H9 (cell line): Measurements from ENCODE around the gene RAB15. TPM values are rescaled to one million over a fixed set of nuclear protein-coding genes. Genes with fewer than 3 reads are reported as not detected.

Experiments
- DNase-seq: peaks from one replicate; pipeline ENCODE4 v3.0.0-alpha.2; 2017
- H2AFZ ChIP-seq: one replicate; pipeline ENCODE4 v1.6.1; 2013; ENCODE audit warnings: mild to moderate bottlenecking, low read length, control low read depth, moderate library complexity
- H2AK5ac ChIP-seq: 2 replicates; pipeline ENCODE4 v1.6.1; 2013; ENCODE audit warnings: low read length, control low read depth, mixed read lengths; ENCODE audit not compliant: insufficient read length
- H2BK120ac ChIP-seq: one replicate; pipeline ENCODE4 v1.6.1; 2013; ENCODE audit warnings: low read depth, mild to moderate bottlenecking, low read length, control low read depth, inconsistent platforms; ENCODE audit not compliant: poor library complexity, severe bottlenecking
- H2BK12ac ChIP-seq: 2 replicates; pipeline ENCODE4 v1.6.1; 2013; ENCODE audit warnings: low read length, control low read depth, mixed read lengths, low read depth; ENCODE audit not compliant: insufficient read length
- H2BK15ac ChIP-seq: 2 replicates; pipeline ENCODE4 v1.6.1; 2013; ENCODE audit warnings: low read depth, low read length, control low read depth
- H2BK20ac ChIP-seq: one replicate; pipeline ENCODE4 v1.6.1; 2013; ENCODE audit warnings: low read depth, mild to moderate bottlenecking, low read length, control low read depth, inconsistent platforms; ENCODE audit not compliant: poor library complexity, severe bottlenecking
- H2BK5ac ChIP-seq: 2 replicates; pipeline ENCODE4 v1.6.1; 2013; ENCODE audit warnings: low read length, control low read depth, mixed read lengths; ENCODE audit not compliant: insufficient read length
- H3K14ac ChIP-seq: 2 replicates; pipeline ENCODE4 v1.6.1; 2013; ENCODE audit warnings: low read length, control low read depth; ENCODE audit not compliant: insufficient read depth
- H3K18ac ChIP-seq: 2 replicates; pipeline ENCODE4 v1.6.1; 2013; ENCODE audit warnings: low read depth, mild to moderate bottlenecking, mixed read lengths, low read length, control low read depth; ENCODE audit not compliant: insufficient read length
- H3K23ac ChIP-seq: 2 replicates; pipeline ENCODE4 v1.6.1; 2013; ENCODE audit warnings: low read length, control low read depth, mixed read lengths, low read depth; ENCODE audit not compliant: insufficient read length
- H3K23me2 ChIP-seq: 2 replicates; pipeline ENCODE4 v1.6.1; 2013; ENCODE audit warnings: low read depth, mild to moderate bottlenecking, mixed read lengths, low read length, control low read depth; ENCODE audit not compliant: insufficient read length, poor library complexity, severe bottlenecking
- H3K27ac ChIP-seq: 2 replicates; pipeline ENCODE4 v1.5.1; 2013; ENCODE audit warnings: low read length, control low read depth, mixed read lengths, low read depth; ENCODE audit not compliant: insufficient read length
- H3K27me3 ChIP-seq: 2 replicates; pipeline ENCODE4 v1.6.1; 2013; ENCODE audit warnings: low read length, control low read depth, inconsistent platforms; ENCODE audit not compliant: insufficient read depth
- H3K4ac ChIP-seq: 2 replicates; pipeline ENCODE4 v1.6.1; 2013; ENCODE audit warnings: low read depth, mild to moderate bottlenecking, control low read depth, inconsistent platforms, low read length, moderate library complexity
- H3K4me1 ChIP-seq: 2 replicates; pipeline ENCODE4 v1.6.1; 2013; ENCODE audit warnings: low read length, control low read depth, inconsistent platforms; ENCODE audit not compliant: insufficient read depth
- H3K4me2 ChIP-seq: 2 replicates; pipeline ENCODE4 v1.6.1; 2013; ENCODE audit warnings: low read length, control low read depth, mixed read lengths; ENCODE audit not compliant: insufficient read length, insufficient read depth
- H3K56ac ChIP-seq: 2 replicates; pipeline ENCODE4 v1.6.1; 2013; ENCODE audit warnings: low read depth, mild to moderate bottlenecking, mixed read lengths, low read length, control low read depth; ENCODE audit not compliant: insufficient read length
- H3K79me1 ChIP-seq: 2 replicates; pipeline ENCODE4 v1.6.1; 2013; ENCODE audit warnings: low read depth, mild to moderate bottlenecking, moderate library complexity, low read length, control low read depth, inconsistent platforms; ENCODE audit not compliant: insufficient read depth, poor library complexity, severe bottlenecking
- H3K79me2 ChIP-seq: 2 replicates; pipeline ENCODE4 v1.6.1; 2013; ENCODE audit warnings: low read length, control low read depth, inconsistent platforms; ENCODE audit not compliant: insufficient read depth
- H3K9ac ChIP-seq: 2 replicates; pipeline ENCODE4 v1.6.1; 2013; ENCODE audit warnings: low read length, control low read depth, mixed read lengths; ENCODE audit not compliant: insufficient read length; ENCODE audit errors: extremely low read depth
- H3K9me3 ChIP-seq: one replicate; pipeline ENCODE4 v1.6.1; 2013; ENCODE audit warnings: low read depth, low read length, inconsistent platforms; ENCODE audit not compliant: control insufficient read depth
- H3T11ph ChIP-seq: one replicate; pipeline ENCODE4 v1.6.1; 2013; ENCODE audit warnings: mild to moderate bottlenecking, low read length, control low read depth, inconsistent platforms
- H4K20me1 ChIP-seq: one replicate; pipeline ENCODE4 v1.6.1; 2013; ENCODE audit not compliant: control insufficient read depth, insufficient read length, insufficient read depth
- H4K5ac ChIP-seq: 2 replicates; pipeline ENCODE4 v1.6.1; 2013; ENCODE audit warnings: low read depth, mild to moderate bottlenecking, mixed read lengths, low read length, control low read depth; ENCODE audit not compliant: insufficient read length
- H4K8ac ChIP-seq: replicated peaks from 2 replicates; pipeline ENCODE4 v1.6.1; 2013; ENCODE audit warnings: low read length, control low read depth, mixed read lengths, low read depth; ENCODE audit not compliant: insufficient read length
- H4K91ac ChIP-seq: 2 replicates; pipeline ENCODE4 v1.6.1; 2013; ENCODE audit warnings: low read depth, mild to moderate bottlenecking, moderate library complexity, mixed read lengths, low read length, control low read depth; ENCODE audit not compliant: insufficient read length
- H3K27ac Mint-ChIP-seq, 3 experiments: 2 replicates in 2 of 3; 3 replicates in 1 of 3; pipeline ENCODE4 v1.8.0; 2020 to 2021; ENCODE audit warnings: mixed read lengths in 3 of 3, mild to moderate bottlenecking in 1 of 3, moderate library complexity in 1 of 3
- H3K27me3 Mint-ChIP-seq: 2 replicates; pipeline ENCODE4 v1.8.0; 2021; ENCODE audit warnings: low read depth, mild to moderate bottlenecking, moderate library complexity, mixed read lengths
- H3K36me3 Mint-ChIP-seq, 3 experiments: 2 replicates in 2 of 3; 3 replicates in 1 of 3; pipeline ENCODE4 v1.8.0; 2020 to 2021; ENCODE audit warnings: low read depth in 3 of 3, mixed read lengths in 3 of 3; ENCODE audit not compliant: insufficient read depth in 1 of 3
- H3K4me1 Mint-ChIP-seq, 2 experiments: 2 replicates each; pipeline ENCODE4 v1.8.0; 2020; ENCODE audit warnings: mixed read lengths in 2 of 2
- H3K4me3 Mint-ChIP-seq, 2 experiments: 2 replicates in 1 of 2; 3 replicates in 1 of 2; pipeline ENCODE4 v1.8.0; 2020 to 2021; ENCODE audit warnings: mild to moderate bottlenecking in 2 of 2, mixed read lengths in 2 of 2, moderate library complexity in 1 of 2
- H3K9me3 Mint-ChIP-seq, 2 experiments: 2 replicates in 1 of 2; 3 replicates in 1 of 2; pipeline ENCODE4 v1.8.0; 2020; ENCODE audit warnings: mild to moderate bottlenecking in 2 of 2, mixed read lengths in 2 of 2, moderate library complexity in 1 of 2
- CTCF ChIP-seq: fragments of 200-600 bp; sonication (generic); conservative IDR thresholded peaks from 3 replicates; pipeline ENCODE4 v1.8.0; 2021; ENCODE audit warnings: antibody characterized with exemption, mild to moderate bottlenecking
- WGBS: extraction: QIAGEN DNeasy Blood & Tissue Kit; methylation state at CpG from one replicate; pipeline ENCODE4 v1.1.7; 2013; ENCODE audit warnings: missing lambda C conversion rate, low lambda C conversion rate, mixed read lengths; ENCODE audit not compliant: insufficient read length; ENCODE audit errors: extremely low coverage; 5-methylcytosine and 5-hydroxymethylcytosine counted together
- total RNA-seq: library from RNA; stranded (reverse); gene quantifications from 2 replicates; pipeline ENCODE4 v1.2.1, GENCODE V29; 2021

The RAB15 gene
- total RNA-seq, 1 experiment from 2014 or later, result 54.3 TPM

- Histone ChIP-seq H3K23ac (no peak overlapping the region), H3K4ac (no peak overlapping the region), H3K14ac (no peak overlapping the region; the same call in 1 of the 2 replicates), H2AK5ac (no peak overlapping the region), H3K79me1 (peaks cover 9% of the 10 kb centered on the region), H3K9ac (peak overlapping the region; percentile 92), H3K18ac (peak overlapping the region; percentile 40), H3K4me2 (peak overlapping the region; percentile 89), H2BK120ac (no peak overlapping the region), H3K9me3 (no peaks in the 10 kb centered on the region), H3K4me1 (0 out of 2 replicates have a peak, but pooled peaks cover 3% of the 10 kb centered on the region), H2BK5ac (no peak overlapping the region), H4K20me1 (no peaks in the 10 kb centered on the region), H2AFZ (no peak overlapping the region), H4K5ac (no peak overlapping the region), H4K8ac (no peak overlapping the region), H3K27me3 (no peaks in the 10 kb centered on the region), H2BK15ac (no peak overlapping the region), H3K79me2 (peaks cover 6% of the 10 kb centered on the region; the same call in 1 of the 2 replicates), H3K27ac (peak overlapping the region; percentile 21), H3K56ac (peak overlapping the region; percentile 53), H3K23me2 (peaks cover 6% of the 10 kb centered on the region), H2BK12ac (no peak overlapping the region), H3T11ph (no peak overlapping the region), H2BK20ac (no peak overlapping the region), H4K91ac (no peak overlapping the region)
- Mint-ChIP-seq H3K27ac (peak overlapping the region; percentile 74 to 98 (median 98); a peak in 6 of 7 replicates), H3K36me3 (peaks cover 0 to 3% (median 0%) of the 10 kb centered on the region in 3 experiments; a peak in 2 of 7 replicates), H3K4me1 (peaks cover 11 to 19% of the 10 kb centered on the region in 2 experiments), H3K27me3 (no peaks in the 10 kb centered on the region), H3K9me3 (no peaks in the 10 kb centered on the region; a peak in 1 of 5 replicates), H3K4me3 (peak overlapping the region; percentile 89 to 91)
- WGBS, result no CpG with 5 or more reads among the region's 4 CpGs
- TF ChIP-seq CTCF, result no peak
- DNase-seq, result no peak
These were observed 57.1 kb downstream of the RAB15 start for GRCh38 chr14:64915029-64915424.
